Astrocyte (in vitro differentiated cells and primary cell): ENCODE measurements around the gene ZFAND4.

ENCODE experiments used
- CTCF ChIP-seq: IDR thresholded peaks from 2 replicates; pipeline ENCODE4 v1.5.1; 2011; ENCODE audit warnings: low read depth, mild to moderate bottlenecking, inconsistent platforms, low read length, moderate library complexity; ENCODE audit not compliant: insufficient read depth
- EZH2 ChIP-seq: IDR thresholded peaks from 2 replicates; pipeline ENCODE4 v1.6.1; 2012; ENCODE audit warnings: mild to moderate bottlenecking, low read length, inconsistent platforms; ENCODE audit not compliant: insufficient read depth

GRCh38 chr10:45652511-45652910, 20.1 kb downstream of the ZFAND4 start:
- TF ChIP-seq EZH2 (no peak), CTCF (no peak)
